Tibial nerve (tissue), 4 donors: Measurements from ENCODE around the gene C17orf67. TPM values are rescaled to one million over a fixed set of nuclear protein-coding genes. Genes with fewer than 3 reads are reported as not detected.
"Not testable (repeated sequence)": the region's sequence is repeated elsewhere in the genome, so short reads cannot be mapped to it uniquely, and the experiment has no call there.

ENCODE experiments used
- DNase-seq, 2 donors: peaks; one replicate each; pipeline ENCODE4 v3.0.0-alpha.2; 2019; ENCODE audit warnings: low spot score in 2 of 2
- H3K27ac ChIP-seq, 4 donors: fragments of 200-600 bp; sonication (generic) in 3 of 4; one replicate each; pipeline ENCODE4 v1.5.1; 2017 to 2019; ENCODE audit warnings: mild to moderate bottlenecking in 1 of 4
- H3K27me3 ChIP-seq, 2 donors: fragments of 200-600 bp; sonication (generic) in 1 of 2; one replicate each; pipeline versions ENCODE4 v1.5.1 to v1.6.0; 2017 to 2019
- H3K36me3 ChIP-seq, 3 donors: fragments of 200-600 bp; sonication (generic); one replicate each; pipeline ENCODE4 v1.5.1; 2018 to 2019
- H3K4me1 ChIP-seq, 4 donors: fragments of 200-600 bp; sonication (generic) in 3 of 4; one replicate each; pipeline ENCODE4 v1.5.1; 2017 to 2019
- H3K4me3 ChIP-seq, 4 donors: fragments of 200-600 bp; sonication (generic) in 3 of 4; one replicate each; pipeline ENCODE4 v1.5.1; 2017 to 2019; ENCODE audit warnings: mild to moderate bottlenecking in 1 of 4, moderate library complexity in 1 of 4
- H3K9me3 ChIP-seq, 4 donors: fragments of 200-600 bp; sonication (generic) in 3 of 4; one replicate each; pipeline ENCODE4 v1.5.1; 2017 to 2019
- EP300 ChIP-seq, 2 donors: sonication (generic); formaldehyde crosslinking; IDR thresholded peaks; one replicate each; pipeline ENCODE4 v1.6.1; 2017; ENCODE audit warnings: antibody characterized with exemption in 2 of 2, mild to moderate bottlenecking in 1 of 2
- POLR2A ChIP-seq, 2 donors: fragments of 450-650 bp; IDR thresholded peaks; one replicate each; pipeline ENCODE4 v1.6.1; 2017; ENCODE audit warnings: antibody characterized with exemption in 2 of 2, mild to moderate bottlenecking in 2 of 2, moderate library complexity in 2 of 2
- WGBS, 2 donors: methylation state at CpG; one replicate each; pipeline ENCODE4 v1.1.5; 2018; 5-methylcytosine and 5-hydroxymethylcytosine counted together
- total RNA-seq, 4 donors: library from RNA; depleted of rRNA; stranded (reverse); fragments of >200 nt; gene quantifications; one replicate each; pipeline ENCODE4 v1.1.0, GENCODE V29; 2016
- TF ChIP-seq, protein P1 (sequence below), 5 experiments: fragments of 200-600 bp in 3 of 5; fragments of 450-650 bp in 2 of 5; sonication (generic) in 3 of 5; IDR thresholded peaks; one replicate each; pipeline ENCODE4 v1.5.1; 2016 to 2019; ENCODE audit warnings: antibody characterized with exemption in 5 of 5, mild to moderate bottlenecking in 3 of 5, moderate library complexity in 2 of 5

C17orf67 gene
- total RNA-seq, 4 donors from 2014 or later: 2.4 to 4.5 (median 3.1) TPM

- no peaks in the 10 kb centered on the region for H3K36me3 ChIP-seq
- TF ChIP-seq, protein P1, sequence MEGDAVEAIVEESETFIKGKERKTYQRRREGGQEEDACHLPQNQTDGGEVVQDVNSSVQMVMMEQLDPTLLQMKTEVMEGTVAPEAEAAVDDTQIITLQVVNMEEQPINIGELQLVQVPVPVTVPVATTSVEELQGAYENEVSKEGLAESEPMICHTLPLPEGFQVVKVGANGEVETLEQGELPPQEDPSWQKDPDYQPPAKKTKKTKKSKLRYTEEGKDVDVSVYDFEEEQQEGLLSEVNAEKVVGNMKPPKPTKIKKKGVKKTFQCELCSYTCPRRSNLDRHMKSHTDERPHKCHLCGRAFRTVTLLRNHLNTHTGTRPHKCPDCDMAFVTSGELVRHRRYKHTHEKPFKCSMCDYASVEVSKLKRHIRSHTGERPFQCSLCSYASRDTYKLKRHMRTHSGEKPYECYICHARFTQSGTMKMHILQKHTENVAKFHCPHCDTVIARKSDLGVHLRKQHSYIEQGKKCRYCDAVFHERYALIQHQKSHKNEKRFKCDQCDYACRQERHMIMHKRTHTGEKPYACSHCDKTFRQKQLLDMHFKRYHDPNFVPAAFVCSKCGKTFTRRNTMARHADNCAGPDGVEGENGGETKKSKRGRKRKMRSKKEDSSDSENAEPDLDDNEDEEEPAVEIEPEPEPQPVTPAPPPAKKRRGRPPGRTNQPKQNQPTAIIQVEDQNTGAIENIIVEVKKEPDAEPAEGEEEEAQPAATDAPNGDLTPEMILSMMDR (IDR thresholded peaks at IDR 0.05): no peak
- TF ChIP-seq POLR2A (IDR thresholded peaks at IDR 0.05) (no peak), EP300 (IDR thresholded peaks at IDR 0.05) (no peak)
- no peak overlapping the region for H3K27ac ChIP-seq
- H3K27me3 ChIP-seq: peaks cover 0 to 10% of the 10 kb centered on the region in 2 donors
- H3K9me3 ChIP-seq: no peaks in the 10 kb centered on the region
- no peak overlapping the region for H3K4me3 ChIP-seq
- DNase-seq: no peak
- no peaks in the 10 kb centered on the region for H3K4me1 ChIP-seq
- WGBS, 2 donors: 56 to 76% methylated on average over 4 of the region's 4 CpGs
These were observed 68.3 kb downstream of the C17orf67 start for GRCh38 chr17:56765449-56765848.

- Histone ChIP-seq H3K27me3 (peaks cover 0 to 10% of the 10 kb centered on the region in 2 donors), H3K4me1 (no peaks in the 10 kb centered on the region), H3K36me3 (no peaks in the 10 kb centered on the region), H3K9me3 (no peaks in the 10 kb centered on the region), H3K4me3 (no peak overlapping the region), H3K27ac (no peak overlapping the region)
- TF ChIP-seq EP300 (IDR thresholded peaks at IDR 0.05): no peak
- TF ChIP-seq, protein P1 (IDR thresholded peaks at IDR 0.05): no peak
- no peak for TF ChIP-seq POLR2A (IDR thresholded peaks at IDR 0.05)
- DNase-seq: no peak
- WGBS, 2 donors: 42 to 70% methylated on average over 1 of the region's 1 CpG
These were observed 70.7 kb downstream of the C17orf67 start for GRCh38 chr17:56762988-56763387.

- Histone ChIP-seq H3K4me3 (no peak overlapping the region), H3K36me3 (no peaks in the 10 kb centered on the region), H3K27me3 (peaks cover 0 to 10% of the 10 kb centered on the region in 2 donors), H3K27ac (no peak overlapping the region), H3K4me1 (no peaks in the 10 kb centered on the region), H3K9me3 (no peaks in the 10 kb centered on the region)
- WGBS, 2 donors: 75 to 84% methylated on average over 5 of the region's 5 CpGs
- TF ChIP-seq POLR2A (IDR thresholded peaks at IDR 0.05): no peak
- TF ChIP-seq EP300 (IDR thresholded peaks at IDR 0.05): no peak
- TF ChIP-seq, protein P1 (IDR thresholded peaks at IDR 0.05): no peak
- no peak for DNase-seq
These were observed 71.6 kb downstream of the C17orf67 start for GRCh38 chr17:56762144-56762543.

GRCh38 chr17:56761387-56761786, 72.3 kb downstream of the C17orf67 start:
- Histone ChIP-seq H3K36me3 (no peaks in the 10 kb centered on the region), H3K4me1 (no peaks in the 10 kb centered on the region), H3K4me3 (no peak overlapping the region), H3K27ac (no peak overlapping the region), H3K9me3 (no peaks in the 10 kb centered on the region), H3K27me3 (peaks cover 0 to 15% of the 10 kb centered on the region in 2 donors)
- 79 to 93% methylated on average over 2 of the region's 2 CpGs for WGBS, 2 donors
- no peak for DNase-seq
- TF ChIP-seq POLR2A (IDR thresholded peaks at IDR 0.05): no peak
- TF ChIP-seq, protein P1 (IDR thresholded peaks at IDR 0.05): no peak
- TF ChIP-seq EP300 (IDR thresholded peaks at IDR 0.05): no peak

GRCh38 chr17:56757611-56758010, 76.1 kb downstream of the C17orf67 start:
- 91 to 93% methylated on average over 7 of the region's 7 CpGs for WGBS, 2 donors
- H3K27ac ChIP-seq, H3K27me3 ChIP-seq, DNase-seq, H3K36me3 ChIP-seq, H3K4me1 ChIP-seq, H3K4me3 ChIP-seq, H3K9me3 ChIP-seq: not testable (repeated sequence)

DNA sequence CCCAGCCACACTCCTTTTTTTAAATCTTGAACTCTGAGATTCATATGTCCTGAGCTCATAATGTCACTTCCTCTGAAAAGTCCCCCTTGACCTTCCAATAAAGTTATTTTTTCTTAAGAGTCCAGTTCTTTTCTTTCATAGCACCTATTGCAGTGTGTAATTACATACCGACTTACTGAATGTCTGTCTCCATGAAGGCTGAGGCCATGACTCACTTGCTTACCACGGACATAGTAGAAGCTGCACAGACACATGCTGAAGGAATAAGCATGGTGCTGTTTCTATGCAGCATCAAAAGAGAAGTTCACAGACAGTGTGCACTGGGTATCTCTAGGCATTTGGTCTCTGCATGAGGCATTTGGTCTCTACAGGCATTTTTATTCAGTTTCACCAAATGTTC, 77.2 kb downstream of the C17orf67 start:
- DNase-seq: no peak
- Histone ChIP-seq H3K27ac (no peak overlapping the region), H3K4me3 (no peak overlapping the region), H3K27me3 (peaks cover 0 to 9% of the 10 kb centered on the region in 2 donors), H3K36me3 (no peaks in the 10 kb centered on the region), H3K9me3 (no peaks in the 10 kb centered on the region), H3K4me1 (no peaks in the 10 kb centered on the region)
- TF ChIP-seq, protein P1 (IDR thresholded peaks at IDR 0.05): no peak
- WGBS, 2 donors: 38 to 52% methylated on average over 2 of the region's 2 CpGs
